Stimulated activated CD4-positive, alpha-beta T cell treated with anti-CD3 and anti-CD28 coated beads, TNF-alpha, amount 100 ng/mL, for 1 hour (primary cell): Measurements from ENCODE around the gene MED10.

Source experiments
- DNase-seq, 3 donors: peaks; one replicate each; pipeline ENCODE4 v3.0.0-alpha.2; 2020; ENCODE audit warnings: low read depth in 3 of 3, low spot score in 1 of 3

MED10 gene

GRCh38 chr5:6377905-6378765, at the start of gene MED10:
Gene MED10, minus strand, starts transcription at chr5:6378547. Its CDS starts 64 bp downstream, at chr5:6378483.
- peak; percentile 86 to 94 (median 90) for DNase-seq

GRCh38 chr5:6427694-6428093, 49.3 kb upstream of the MED10 start:
- DNase-seq, result no peak

- no peak for DNase-seq
These were observed 46.4 kb upstream of the MED10 start for GRCh38 chr5:6424700-6425099.

GRCh38 chr5:6424110-6424659, 45.8 kb upstream of the MED10 start:
- DNase-seq, result no peak

- DNase-seq, result no peak
These were observed 45.2 kb upstream of the MED10 start for GRCh38 chr5:6423327-6424109.

- no peak for DNase-seq
These were observed 41.0 kb upstream of the MED10 start for GRCh38 chr5:6419340-6419852.

GRCh38 chr5:6418679-6419276, 40.4 kb upstream of the MED10 start:
- no peak for DNase-seq

- DNase-seq, result no peak
These were observed 39.3 kb upstream of the MED10 start for GRCh38 chr5:6417657-6418056.

GRCh38 chr5:6412811-6413210, 34.5 kb upstream of the MED10 start:
- no peak for DNase-seq

- no peak for DNase-seq
These were observed 32.8 kb upstream of the MED10 start for GRCh38 chr5:6411141-6411540.

- DNase-seq, result no peak
These were observed 32.1 kb upstream of the MED10 start for GRCh38 chr5:6410421-6410820.

GRCh38 chr5:6408627-6409446, 30.5 kb upstream of the MED10 start:
- no peak for DNase-seq

- DNase-seq, result no peak
These were observed 29.9 kb upstream of the MED10 start for GRCh38 chr5:6408260-6408596.

- no peak for DNase-seq
These were observed 29.4 kb upstream of the MED10 start for GRCh38 chr5:6407558-6408259.

GRCh38 chr5:6405591-6405990, 27.2 kb upstream of the MED10 start:
- no peak for DNase-seq

- no peak for DNase-seq
These were observed 25.8 kb upstream of the MED10 start for GRCh38 chr5:6404129-6404528.

GRCh38 chr5:6403416-6403815, 25.1 kb upstream of the MED10 start:
- DNase-seq, result no peak

- no peak for DNase-seq
These were observed 24.6 kb upstream of the MED10 start for GRCh38 chr5:6402939-6403338.

- DNase-seq, result no peak
These were observed 23.1 kb upstream of the MED10 start for GRCh38 chr5:6401410-6401809.
